Neuron (in vitro differentiated cells): ENCODE data around the gene UNC13B.

Source experiments
- H2AFZ ChIP-seq: one replicate; pipeline ENCODE4 v1.6.1; 2013; ENCODE audit warnings: low read depth, mild to moderate bottlenecking, inconsistent platforms, low read length, moderate library complexity
- H3K27me3 ChIP-seq: one replicate; pipeline ENCODE4 v1.6.1; 2013; ENCODE audit warnings: low read length; ENCODE audit not compliant: insufficient read depth
- H3K36me3 ChIP-seq: one replicate; pipeline ENCODE4 v1.6.1; 2013; ENCODE audit warnings: low read length; ENCODE audit not compliant: insufficient read depth
- H3K4me1 ChIP-seq: one replicate; pipeline ENCODE4 v1.6.1; 2013; ENCODE audit warnings: low read length; ENCODE audit not compliant: insufficient read depth
- H3K4me3 ChIP-seq: 2 replicates; pipeline ENCODE4 v1.5.1; 2013; ENCODE audit warnings: mild to moderate bottlenecking, low read length, moderate library complexity
- H3K9me3 ChIP-seq: one replicate; pipeline ENCODE4 v1.6.1; 2013; ENCODE audit warnings: low read length

UNC13B gene

DNA sequence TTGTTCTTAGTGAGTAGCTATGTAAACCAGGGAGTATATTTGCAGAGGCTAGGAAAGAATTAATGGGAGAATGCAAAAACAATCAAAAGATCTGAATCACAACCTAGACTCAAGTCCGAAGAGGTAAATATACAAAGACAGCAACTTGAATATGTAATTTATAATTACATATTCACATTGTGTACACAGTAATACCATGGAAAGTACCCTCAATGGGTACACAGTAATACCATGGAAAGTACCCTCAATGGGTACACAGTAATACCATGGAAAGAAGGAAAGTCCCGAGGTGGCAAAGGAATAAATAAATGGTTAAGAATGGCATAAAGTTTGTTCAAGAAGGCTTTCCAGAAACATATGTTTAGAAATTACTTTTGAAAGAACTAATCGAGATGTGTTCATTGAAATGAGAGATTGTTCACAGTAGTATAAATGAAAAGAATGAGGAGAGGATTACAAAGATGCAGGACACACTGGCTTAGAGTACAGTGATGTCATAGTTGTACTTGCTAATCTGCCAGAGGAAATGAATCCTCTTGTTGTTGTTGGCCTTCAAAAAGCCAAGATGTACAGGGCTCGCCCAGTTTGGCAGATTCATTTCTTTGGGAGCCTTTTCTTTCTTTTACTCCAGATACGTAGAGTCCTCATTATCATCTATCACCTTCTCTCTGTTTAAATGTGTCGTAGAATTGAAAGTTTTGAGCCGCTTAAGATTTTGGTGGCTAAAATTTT, 116.0 kb downstream of the UNC13B start:
- Histone ChIP-seq H2AFZ (no peak overlapping the region), H3K9me3 (no peaks in the 10 kb centered on the region), H3K27me3 (no peaks in the 10 kb centered on the region), H3K4me3 (no peak overlapping the region), H3K36me3 (no peaks in the 10 kb centered on the region), H3K4me1 (no peaks in the 10 kb centered on the region)

DNA sequence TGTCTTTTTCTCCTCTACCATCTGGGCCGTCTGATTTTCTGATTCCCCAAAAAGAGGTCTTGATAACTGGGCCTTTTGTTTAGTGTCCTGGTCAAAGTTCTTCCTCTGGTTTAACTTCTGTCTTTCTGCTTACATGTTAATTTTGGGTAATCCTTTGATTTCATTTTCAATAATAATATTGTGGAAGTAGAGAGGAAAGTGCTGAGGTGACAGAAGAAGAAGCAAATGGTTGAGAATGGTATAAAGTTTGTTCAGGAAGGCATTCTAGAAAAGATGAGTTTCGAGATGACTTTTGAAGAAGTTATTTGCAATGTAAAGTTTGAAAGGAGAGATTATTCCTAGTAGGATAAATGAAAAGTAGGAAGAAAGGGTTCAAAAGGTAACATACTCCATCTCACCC, 118.1 kb downstream of the UNC13B start:
- Histone ChIP-seq H3K27me3 (no peaks in the 10 kb centered on the region), H3K9me3 (no peaks in the 10 kb centered on the region), H3K36me3 (no peaks in the 10 kb centered on the region), H2AFZ (no peak overlapping the region), H3K4me1 (no peaks in the 10 kb centered on the region), H3K4me3 (no peak overlapping the region)

DNA sequence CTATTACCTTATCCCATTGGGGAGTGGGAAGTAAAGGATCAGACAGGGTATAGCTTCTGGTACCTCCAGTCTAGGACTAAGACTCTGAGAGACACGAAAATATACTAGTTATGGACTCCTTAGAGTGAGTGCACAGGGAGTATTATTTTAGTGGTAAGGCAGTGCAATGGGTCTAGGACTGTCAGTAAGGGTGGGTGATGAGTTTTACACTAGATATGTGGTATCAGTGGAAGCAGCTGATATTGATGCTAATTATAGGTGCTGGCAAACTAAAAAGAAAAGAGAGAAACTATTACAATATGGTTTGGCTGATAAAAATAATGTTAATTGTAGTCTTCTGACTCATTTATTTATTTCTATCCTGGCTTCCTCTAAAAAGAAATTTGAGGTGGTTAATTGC, 118.6 kb downstream of the UNC13B start:
- no peaks in the 10 kb centered on the region for H3K27me3 ChIP-seq
- H3K36me3 ChIP-seq, result no peaks in the 10 kb centered on the region
- H3K4me3 ChIP-seq, result no peak overlapping the region
- H3K9me3 ChIP-seq, result no peaks in the 10 kb centered on the region
- no peak overlapping the region for H2AFZ ChIP-seq
- no peaks in the 10 kb centered on the region for H3K4me1 ChIP-seq

DNA sequence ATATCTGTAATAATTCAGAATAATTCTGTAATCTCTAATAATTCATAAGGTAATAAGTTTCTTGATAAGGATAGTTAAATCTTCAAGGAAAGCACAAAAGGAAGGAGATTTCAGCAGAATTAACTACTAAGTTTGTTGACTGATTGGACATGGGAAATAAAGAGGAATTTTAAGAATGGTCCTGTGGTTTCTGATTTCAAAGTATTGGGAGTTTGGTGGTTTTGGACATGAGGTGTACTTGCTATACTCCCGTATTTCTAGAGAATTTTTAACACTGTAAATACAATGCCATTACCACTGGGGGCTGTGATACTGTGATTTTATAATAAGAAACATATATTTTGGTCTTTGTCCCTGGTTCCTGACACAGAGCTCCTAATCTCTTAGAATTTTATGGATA, 123.9 kb downstream of the UNC13B start:
- H3K27me3 ChIP-seq, result no peaks in the 10 kb centered on the region
- H3K9me3 ChIP-seq, result peaks cover 2% of the 10 kb centered on the region
- peaks cover 5% of the 10 kb centered on the region for H3K4me1 ChIP-seq
- H2AFZ ChIP-seq, result no peak overlapping the region
- no peak overlapping the region for H3K4me3 ChIP-seq
- H3K36me3 ChIP-seq, result no peaks in the 10 kb centered on the region

DNA sequence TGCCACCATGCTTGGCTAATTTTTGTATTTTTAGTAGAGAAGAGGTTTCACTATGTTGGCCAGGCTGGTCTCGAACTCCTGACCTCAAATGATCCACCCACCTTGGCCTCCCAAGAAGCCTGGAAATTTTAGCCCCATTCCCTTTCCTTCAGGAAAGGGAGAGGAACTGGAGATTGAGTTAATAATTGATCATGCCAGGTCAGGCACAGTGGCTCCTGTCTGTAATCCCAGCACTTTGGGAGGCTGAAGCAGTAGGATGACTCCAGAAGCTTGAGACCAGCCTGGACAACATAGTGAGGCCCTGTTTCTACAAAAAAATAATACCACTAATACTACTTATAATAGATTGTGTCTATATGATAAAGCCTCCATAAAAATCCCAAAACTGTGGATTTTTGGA, 124.6 kb downstream of the UNC13B start:
- no peak overlapping the region for H3K4me3 ChIP-seq
- H3K36me3 ChIP-seq, result no peaks in the 10 kb centered on the region
- peaks cover 2% of the 10 kb centered on the region for H3K9me3 ChIP-seq
- H3K27me3 ChIP-seq, result no peaks in the 10 kb centered on the region
- no peak overlapping the region for H2AFZ ChIP-seq
- peaks cover 8% of the 10 kb centered on the region for H3K4me1 ChIP-seq

DNA sequence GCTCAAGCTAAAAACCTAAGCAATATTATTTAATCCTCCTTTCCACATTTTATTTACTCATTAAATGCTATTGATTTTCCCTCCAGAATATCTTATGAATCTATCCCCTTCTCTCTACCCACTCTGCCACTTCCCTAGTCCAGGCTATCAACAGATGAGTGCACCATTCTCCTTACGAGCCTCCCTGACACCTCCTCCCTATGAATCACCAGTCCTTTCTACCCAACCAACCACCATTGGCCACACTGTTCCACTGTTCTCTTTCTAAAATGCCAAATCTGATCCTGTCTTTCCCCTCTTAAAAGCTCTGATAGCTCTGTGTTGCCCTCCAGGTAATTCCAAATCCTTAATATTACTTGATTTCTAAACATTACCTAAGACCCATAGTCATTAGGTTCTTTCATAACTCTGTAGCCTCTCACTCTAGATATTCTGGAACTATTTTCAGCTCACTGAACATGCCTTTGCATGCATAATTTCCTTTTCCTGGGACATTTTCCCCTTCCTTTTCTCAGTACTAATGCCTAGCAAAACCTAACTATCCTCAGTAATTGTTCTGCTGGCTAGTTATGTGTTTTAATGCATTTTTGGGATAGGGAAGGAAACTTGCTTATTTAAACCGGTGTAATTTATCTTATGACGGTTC, 126.3 kb downstream of the UNC13B start:
- Histone ChIP-seq H3K9me3 (peaks cover 2% of the 10 kb centered on the region), H3K4me3 (no peak overlapping the region), H3K4me1 (peaks cover 24% of the 10 kb centered on the region), H2AFZ (no peak overlapping the region), H3K36me3 (no peaks in the 10 kb centered on the region), H3K27me3 (no peaks in the 10 kb centered on the region)

DNA sequence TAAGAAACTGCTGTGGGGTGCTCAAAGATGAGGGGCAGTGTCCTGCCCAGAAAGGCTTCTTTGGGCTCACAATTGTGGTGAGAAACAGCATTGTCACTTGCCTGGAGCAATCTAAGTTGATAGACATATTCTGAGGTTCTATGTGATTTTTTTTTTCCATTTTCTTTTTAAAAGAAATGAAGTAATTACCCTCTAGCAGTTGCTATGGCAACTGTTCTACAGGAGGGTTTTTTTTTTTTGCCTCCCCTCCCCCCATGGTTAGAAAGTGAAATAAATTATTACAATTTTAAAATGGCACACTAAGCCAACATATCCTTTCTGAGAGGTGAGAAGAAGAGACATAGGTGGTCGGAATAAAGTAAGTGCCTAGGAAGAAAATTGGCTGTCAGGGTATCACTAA, 127.0 kb downstream of the UNC13B start:
- H3K9me3 ChIP-seq, result peaks cover 2% of the 10 kb centered on the region
- H2AFZ ChIP-seq, result no peak overlapping the region
- no peak overlapping the region for H3K4me3 ChIP-seq
- no peaks in the 10 kb centered on the region for H3K36me3 ChIP-seq
- H3K27me3 ChIP-seq, result no peaks in the 10 kb centered on the region
- peaks cover 28% of the 10 kb centered on the region for H3K4me1 ChIP-seq

DNA sequence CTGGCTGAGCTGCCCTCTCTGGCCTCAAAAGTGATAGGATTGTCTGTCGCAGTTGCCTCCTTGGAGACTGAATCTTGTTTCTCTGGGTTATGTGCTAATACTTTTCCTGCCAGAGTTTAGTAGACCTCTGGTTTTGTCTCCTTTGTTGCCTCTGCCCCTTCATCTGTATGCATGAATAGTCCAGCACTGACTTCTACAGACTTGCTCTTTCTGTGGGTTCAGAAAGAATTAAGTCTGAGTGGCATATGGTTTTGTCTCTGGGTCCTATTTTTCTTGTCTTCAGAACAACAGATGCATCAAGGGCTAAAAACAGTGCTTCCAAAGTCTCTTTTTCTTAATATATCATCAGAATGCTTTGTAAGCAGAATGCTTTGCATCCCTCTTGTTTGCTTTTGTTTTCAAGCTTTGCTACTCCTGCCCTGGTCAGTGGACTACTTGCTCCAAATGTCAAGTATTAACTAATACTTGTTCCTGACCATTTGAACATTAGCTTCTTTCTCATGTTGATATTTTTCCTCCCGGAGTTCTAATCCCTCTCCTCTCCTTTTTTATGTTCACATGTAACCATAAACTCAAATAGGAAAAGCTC, 131.7 kb downstream of the UNC13B start:
- Histone ChIP-seq H3K36me3 (peaks cover 2% of the 10 kb centered on the region), H3K4me1 (peaks cover 37% of the 10 kb centered on the region), H3K9me3 (peaks cover 3% of the 10 kb centered on the region), H3K4me3 (no peak overlapping the region), H3K27me3 (no peaks in the 10 kb centered on the region), H2AFZ (no peak overlapping the region)

DNA sequence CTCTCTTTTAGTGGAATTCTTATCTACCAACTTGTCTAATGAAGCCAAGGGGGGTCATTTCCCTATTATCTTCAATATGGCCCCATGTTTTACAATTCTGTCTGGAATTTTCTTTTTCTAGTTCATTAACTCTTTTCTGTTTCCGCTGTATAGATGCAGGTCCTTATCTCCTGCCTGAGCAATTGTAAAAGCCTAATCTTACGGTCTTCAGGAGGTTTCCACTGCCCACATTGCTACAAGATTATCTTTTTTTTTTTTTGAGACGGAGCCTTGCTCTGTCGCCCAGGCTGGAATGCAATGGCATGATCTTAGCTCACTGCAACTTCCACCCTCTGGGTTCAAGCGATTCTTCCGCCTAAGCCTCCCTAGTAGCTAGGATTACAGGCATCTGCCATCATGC, 132.3 kb downstream of the UNC13B start:
- Histone ChIP-seq H3K9me3 (peaks cover 5% of the 10 kb centered on the region), H3K4me1 (peaks cover 33% of the 10 kb centered on the region), H3K4me3 (no peak overlapping the region), H2AFZ (no peak overlapping the region), H3K36me3 (peaks cover 2% of the 10 kb centered on the region), H3K27me3 (no peaks in the 10 kb centered on the region)

DNA sequence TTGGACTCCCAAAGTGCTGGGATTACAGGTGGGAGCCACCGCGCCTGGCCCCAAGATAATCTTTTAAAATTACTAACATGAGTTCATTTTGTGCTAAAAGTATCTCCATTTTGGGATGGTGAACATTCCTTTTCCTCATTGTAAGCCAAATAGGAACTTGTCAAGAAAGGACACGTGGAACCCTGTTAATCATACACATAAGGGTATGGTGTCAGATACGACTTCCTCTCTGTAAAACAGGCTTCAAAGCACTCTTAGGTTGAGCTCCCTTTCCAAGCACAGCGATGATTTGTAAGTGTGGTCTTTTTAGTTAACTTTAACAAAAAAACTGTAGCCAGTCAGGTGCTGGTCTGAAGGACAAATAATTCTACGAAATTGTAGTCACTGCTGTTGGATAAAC, 132.7 kb downstream of the UNC13B start:
- Histone ChIP-seq H3K27me3 (no peaks in the 10 kb centered on the region), H3K36me3 (peaks cover 2% of the 10 kb centered on the region), H2AFZ (no peak overlapping the region), H3K9me3 (peaks cover 5% of the 10 kb centered on the region), H3K4me1 (peaks cover 33% of the 10 kb centered on the region), H3K4me3 (no peak overlapping the region)

DNA sequence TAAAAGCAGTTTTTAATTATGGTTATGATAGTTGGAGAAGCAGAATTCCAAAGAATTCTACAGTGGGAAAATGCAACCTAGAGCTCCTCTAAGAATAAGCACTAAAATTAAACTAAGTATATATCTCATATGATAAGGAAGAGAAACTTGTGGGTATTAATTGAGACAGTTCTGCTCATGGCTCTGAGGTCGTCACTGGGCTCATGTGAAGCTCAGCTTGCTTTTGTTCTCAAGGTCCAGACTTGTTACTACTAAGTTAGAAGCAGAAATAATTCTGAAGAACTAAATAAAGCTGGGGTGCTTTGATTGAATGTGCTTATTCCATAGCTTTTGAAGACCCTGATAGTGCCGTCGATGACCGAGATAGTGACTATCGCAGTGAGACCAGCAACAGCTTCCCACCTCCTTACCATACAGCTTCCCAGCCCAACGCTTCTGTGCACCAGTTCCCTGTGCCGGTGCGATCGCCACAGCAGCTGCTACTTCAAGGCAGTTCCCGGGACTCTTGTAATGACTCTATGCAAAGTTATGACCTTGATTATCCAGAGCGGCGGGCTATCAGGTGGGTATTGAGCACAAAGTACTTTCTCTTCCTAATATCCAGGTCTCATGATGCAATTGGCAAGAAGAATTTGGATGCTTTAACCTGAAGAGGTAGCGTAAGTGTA, 133.7 kb downstream of the UNC13B start:
- Histone ChIP-seq H3K4me3 (no peak overlapping the region), H2AFZ (no peak overlapping the region), H3K9me3 (peaks cover 5% of the 10 kb centered on the region), H3K27me3 (no peaks in the 10 kb centered on the region), H3K36me3 (peaks cover 2% of the 10 kb centered on the region), H3K4me1 (peaks cover 33% of the 10 kb centered on the region)

DNA sequence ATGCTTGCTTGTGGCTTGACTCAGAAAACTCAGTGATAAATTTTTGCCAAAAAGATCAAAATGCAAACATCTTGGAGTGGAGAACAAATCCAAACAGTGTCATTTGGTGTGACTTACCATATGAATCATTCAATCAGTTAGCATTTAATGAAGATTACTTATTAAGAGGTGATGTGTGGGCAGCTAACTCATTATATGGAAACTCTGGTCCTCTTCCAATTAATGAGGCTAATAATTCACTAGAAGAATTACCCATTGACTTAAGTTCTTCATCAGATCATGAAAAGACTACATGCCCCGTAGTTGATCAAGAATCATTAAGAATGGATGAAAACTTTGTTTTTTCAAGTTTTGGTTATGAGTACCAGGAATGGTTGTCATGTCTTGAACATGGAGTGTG, 141.8 kb downstream of the UNC13B start:
- peaks cover 14% of the 10 kb centered on the region for H3K4me1 ChIP-seq
- H3K36me3 ChIP-seq, result no peaks in the 10 kb centered on the region
- no peak overlapping the region for H2AFZ ChIP-seq
- H3K9me3 ChIP-seq, result peaks cover 4% of the 10 kb centered on the region
- H3K27me3 ChIP-seq, result no peaks in the 10 kb centered on the region
- no peak overlapping the region for H3K4me3 ChIP-seq

DNA sequence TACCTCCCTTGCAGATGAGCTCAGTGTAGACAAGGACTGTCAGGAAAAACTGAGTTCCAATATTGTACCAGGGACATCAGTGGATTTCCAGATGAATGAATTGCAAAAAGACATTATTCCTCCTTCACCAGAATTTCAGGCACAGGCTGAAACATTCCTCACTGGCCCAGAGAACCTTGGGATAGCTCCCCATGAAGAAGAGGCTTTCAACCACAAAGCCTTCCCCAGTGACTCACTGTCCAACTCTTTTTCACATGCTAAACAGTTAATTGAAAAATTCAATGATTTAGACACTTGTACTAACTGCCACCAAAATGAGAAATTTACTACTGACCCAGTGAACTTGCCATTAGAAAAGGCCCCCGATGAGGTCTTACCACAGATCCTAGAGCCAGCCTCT, 144.5 kb downstream of the UNC13B start:
- H3K9me3 ChIP-seq, result peaks cover 7% of the 10 kb centered on the region

More for the DNA sequence above, 144.5 kb downstream of the UNC13B start:
- Histone ChIP-seq H3K4me1 (peaks cover 12% of the 10 kb centered on the region), H3K4me3 (no peak overlapping the region), H3K27me3 (no peaks in the 10 kb centered on the region), H2AFZ (no peak overlapping the region), H3K36me3 (peaks cover 7% of the 10 kb centered on the region)
